Gastrocnemius medialis (tissue), 4 donors: ENCODE measurements around the gene TMTC1. TPM values are rescaled to one million over a fixed set of nuclear protein-coding genes. Genes with fewer than 3 reads are reported as not detected.

Source experiments
- ATAC-seq, 2 donors: fragments of 150-250 bp; one replicate each; pipeline ENCODE4 v1.9.1; 2016
- DNase-seq, 2 donors: peaks; one replicate each; pipeline ENCODE4 v3.0.0-alpha.2; 2019
- H3K27ac ChIP-seq, 4 donors: fragments of 200-600 bp; sonication (generic); 1 replicate in 1 of 4; 2 replicates in 3 of 4; pipeline ENCODE4 v1.5.1; 2016 to 2018; ENCODE audit warnings: mild to moderate bottlenecking in 2 of 4, moderate library complexity in 1 of 4
- H3K27me3 ChIP-seq, 3 donors: fragments of 200-600 bp; sonication (generic) in 2 of 3; 1 replicate in 1 of 3; 2 replicates in 2 of 3; pipeline versions ENCODE4 v1.5.1 to v1.6.0; 2016 to 2019; ENCODE audit warnings: mild to moderate bottlenecking in 1 of 3, moderate library complexity in 1 of 3
- H3K36me3 ChIP-seq, 2 donors: fragments of 200-600 bp; sonication (generic) in 1 of 2; one replicate each; pipeline ENCODE4 v1.5.1; 2017 to 2018
- H3K4me1 ChIP-seq, 2 donors: fragments of 200-600 bp; sonication (generic) in 1 of 2; one replicate each; pipeline ENCODE4 v1.5.1; 2016 to 2017; ENCODE audit warnings: mild to moderate bottlenecking in 2 of 2
- H3K4me3 ChIP-seq, 4 donors: fragments of 200-600 bp; sonication (generic) in 3 of 4; 1 replicate in 1 of 4; 2 replicates in 3 of 4; pipeline ENCODE4 v1.5.1; 2016 to 2019; ENCODE audit warnings: mild to moderate bottlenecking in 2 of 4
- H3K9me3 ChIP-seq, 3 donors: fragments of 200-600 bp; sonication (generic) in 2 of 3; 1 replicate in 1 of 3; 2 replicates in 2 of 3; pipeline ENCODE4 v1.5.1; 2016 to 2019
- POLR2A ChIP-seq, 2 donors: fragments of 450-650 bp; IDR thresholded peaks; one replicate each; pipeline ENCODE4 v1.6.1; 2017; ENCODE audit warnings: antibody characterized with exemption in 2 of 2, mild to moderate bottlenecking in 2 of 2, moderate library complexity in 2 of 2
- in situ Hi-C, 4 donors: fragments of 200-750 bp; cut with MboI; loops; one replicate each; pipeline versions ENCODE4 v1.15.0 to v1.8.0; 2017; ENCODE audit warnings: low sequenced_read_pairs in 4 of 4
- intact Hi-C: fragments of 100-400 bp; cut with DNase I; formaldehyde crosslinking; loops from one replicate; pipeline ENCODE4 v1.15.1; 2023; ENCODE audit warnings: low total_unique reads
- total RNA-seq, 4 donors: library from RNA; depleted of rRNA; stranded (reverse); fragments of >200 nt; gene quantifications; one replicate each; pipeline versions ENCODE4 v1.1.0 to v1.2.3, GENCODE V29; 2016
- TF ChIP-seq, protein P1 (sequence below), 5 experiments: fragments of 450-650 bp in 3 of 5; fragments of 200-600 bp in 2 of 5; sonication (generic) in 2 of 5; IDR thresholded peaks in 4 of 5; conservative IDR thresholded peaks in 1 of 5; 1 replicate in 4 of 5; 2 replicates in 1 of 5; pipeline ENCODE4 v1.5.1; 2016 to 2019; ENCODE audit warnings: antibody characterized with exemption in 5 of 5, mild to moderate bottlenecking in 3 of 5, moderate library complexity in 3 of 5

TMTC1 gene
- total RNA-seq, 4 donors from 2014 or later: 38.5 to 83.5 (median 42.6) TPM

DNA sequence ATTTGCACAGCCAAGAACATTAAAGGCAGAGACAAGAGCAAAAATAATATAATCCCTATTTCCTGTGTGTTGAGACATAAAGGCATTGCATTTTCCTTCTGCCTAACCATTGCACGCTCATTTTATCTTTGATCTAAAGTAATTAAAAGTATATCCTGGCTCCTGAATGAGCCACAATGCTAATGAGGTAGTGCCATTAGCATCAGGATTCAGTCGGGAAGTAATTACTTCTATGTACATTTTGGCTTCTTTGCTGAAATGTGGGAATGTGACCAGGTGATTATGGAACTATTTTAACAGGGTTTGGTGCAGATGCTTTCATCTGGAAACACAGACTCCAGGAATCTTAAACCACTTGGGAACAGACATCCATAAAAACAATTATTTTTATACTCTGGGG, 77.4 kb downstream of the TMTC1 start:
- no peak overlapping the region for H3K27ac ChIP-seq
- no peak for ATAC-seq
- intact Hi-C loops: no loop called here

DNA sequence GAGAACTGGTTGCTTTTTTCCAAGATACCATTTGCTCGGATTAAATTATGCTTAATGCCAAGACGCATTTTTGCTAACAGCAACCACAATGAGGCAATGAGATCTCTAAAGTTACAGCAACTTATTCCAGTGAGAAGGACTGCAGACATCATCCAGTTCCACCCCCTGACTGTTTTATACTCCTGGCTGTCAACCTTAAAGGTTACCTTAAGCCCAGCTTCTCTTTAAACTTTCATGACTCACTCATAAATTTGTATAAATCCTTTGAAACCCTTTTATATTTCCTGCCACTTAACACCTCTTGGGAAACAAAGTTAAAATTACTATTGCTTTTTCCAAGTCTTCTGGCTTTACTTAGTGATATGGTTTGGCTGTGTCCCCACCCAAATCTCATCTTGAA, 80.2 kb downstream of the TMTC1 start:
- H3K9me3 ChIP-seq: no peaks in the 10 kb centered on the region
- H3K27me3 ChIP-seq: no peaks in the 10 kb centered on the region
- no peak for DNase-seq
- intact Hi-C loops: no loop called here
- no peak overlapping the region for H3K27ac ChIP-seq
- H3K4me1 ChIP-seq: peaks cover 11 to 25% of the 10 kb centered on the region in 2 donors
- no peak for ATAC-seq
- H3K4me3 ChIP-seq: no peak overlapping the region
- no peaks in the 10 kb centered on the region for H3K36me3 ChIP-seq
- TF ChIP-seq POLR2A (IDR thresholded peaks at IDR 0.05): no peak
- TF ChIP-seq, protein P1, sequence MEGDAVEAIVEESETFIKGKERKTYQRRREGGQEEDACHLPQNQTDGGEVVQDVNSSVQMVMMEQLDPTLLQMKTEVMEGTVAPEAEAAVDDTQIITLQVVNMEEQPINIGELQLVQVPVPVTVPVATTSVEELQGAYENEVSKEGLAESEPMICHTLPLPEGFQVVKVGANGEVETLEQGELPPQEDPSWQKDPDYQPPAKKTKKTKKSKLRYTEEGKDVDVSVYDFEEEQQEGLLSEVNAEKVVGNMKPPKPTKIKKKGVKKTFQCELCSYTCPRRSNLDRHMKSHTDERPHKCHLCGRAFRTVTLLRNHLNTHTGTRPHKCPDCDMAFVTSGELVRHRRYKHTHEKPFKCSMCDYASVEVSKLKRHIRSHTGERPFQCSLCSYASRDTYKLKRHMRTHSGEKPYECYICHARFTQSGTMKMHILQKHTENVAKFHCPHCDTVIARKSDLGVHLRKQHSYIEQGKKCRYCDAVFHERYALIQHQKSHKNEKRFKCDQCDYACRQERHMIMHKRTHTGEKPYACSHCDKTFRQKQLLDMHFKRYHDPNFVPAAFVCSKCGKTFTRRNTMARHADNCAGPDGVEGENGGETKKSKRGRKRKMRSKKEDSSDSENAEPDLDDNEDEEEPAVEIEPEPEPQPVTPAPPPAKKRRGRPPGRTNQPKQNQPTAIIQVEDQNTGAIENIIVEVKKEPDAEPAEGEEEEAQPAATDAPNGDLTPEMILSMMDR (IDR thresholded peaks at IDR 0.05 in 4 of 5, conservative IDR thresholded peaks at IDR 0.05 in 1 of 5): no peak
- in situ Hi-C loops: no loop called here

More for the DNA sequence above, 77.4 kb downstream of the TMTC1 start:
- in situ Hi-C loops: no loop called here
- H3K27me3 ChIP-seq: no peaks in the 10 kb centered on the region
- H3K4me3 ChIP-seq: no peak overlapping the region
- no peak for DNase-seq
- H3K9me3 ChIP-seq: no peaks in the 10 kb centered on the region
- no peaks in the 10 kb centered on the region for H3K36me3 ChIP-seq
- peaks cover 24 to 44% of the 10 kb centered on the region in 2 donors for H3K4me1 ChIP-seq
- no peak for TF ChIP-seq POLR2A (IDR thresholded peaks at IDR 0.05)
- TF ChIP-seq, protein P1 (IDR thresholded peaks at IDR 0.05 in 4 of 5, conservative IDR thresholded peaks at IDR 0.05 in 1 of 5): no peak

DNA sequence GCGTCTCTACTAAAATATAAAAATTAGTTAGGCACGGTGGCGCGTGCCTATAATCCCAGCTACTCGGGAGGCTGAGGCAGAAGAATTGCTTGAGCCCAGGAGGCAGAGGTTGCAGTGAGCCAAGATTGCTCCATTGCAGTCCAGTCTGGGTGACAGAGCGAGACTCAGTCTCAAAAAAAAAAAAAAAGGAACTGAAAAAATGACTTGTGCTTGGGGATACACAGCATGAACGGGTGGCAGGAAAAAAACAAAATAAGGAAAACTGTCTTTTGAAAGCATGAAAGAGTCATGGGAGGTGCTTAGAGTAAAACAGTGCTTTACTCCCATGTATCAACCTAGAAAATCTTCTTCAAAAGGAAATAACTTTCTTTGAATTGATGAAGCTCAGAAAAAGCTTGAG, 80.8 kb downstream of the TMTC1 start:
- H3K27me3 ChIP-seq: no peaks in the 10 kb centered on the region
- ATAC-seq: no peak
- no peak for TF ChIP-seq POLR2A (IDR thresholded peaks at IDR 0.05)
- TF ChIP-seq, protein P1 (IDR thresholded peaks at IDR 0.05 in 4 of 5, conservative IDR thresholded peaks at IDR 0.05 in 1 of 5): no peak
- H3K9me3 ChIP-seq: no peaks in the 10 kb centered on the region
- H3K4me3 ChIP-seq: no peak overlapping the region
- peaks cover 11 to 21% of the 10 kb centered on the region in 2 donors for H3K4me1 ChIP-seq
- DNase-seq: no peak
- H3K36me3 ChIP-seq: no peaks in the 10 kb centered on the region
- intact Hi-C loops: no loop called here
- no peak overlapping the region for H3K27ac ChIP-seq
- in situ Hi-C loops: no loop called here

DNA sequence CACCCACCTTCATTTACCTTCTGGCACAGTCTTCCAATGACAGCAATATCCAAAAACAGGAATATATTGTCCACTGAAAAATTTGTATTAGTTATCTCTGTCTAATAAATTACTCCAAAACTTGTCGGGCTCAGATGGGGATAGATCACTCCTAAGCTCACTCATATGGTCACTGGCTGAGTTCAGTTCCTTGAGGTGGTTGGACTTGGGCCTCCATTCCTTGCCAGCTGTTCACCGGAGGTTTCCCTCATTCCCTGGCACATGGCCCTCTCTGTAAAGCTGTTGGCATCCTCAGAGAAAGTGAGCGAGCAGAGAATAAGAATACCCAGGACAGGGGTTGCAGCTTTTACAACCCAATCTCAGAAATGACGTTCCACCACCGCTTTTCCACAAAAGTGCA, 81.5 kb downstream of the TMTC1 start:
- DNase-seq (no peak), ATAC-seq (no peak)
- intact Hi-C loops: no loop called here

More for the DNA sequence above, 81.5 kb downstream of the TMTC1 start:
- H3K9me3 ChIP-seq: no peaks in the 10 kb centered on the region
- peaks cover 11 to 18% of the 10 kb centered on the region in 2 donors for H3K4me1 ChIP-seq
- TF ChIP-seq POLR2A (IDR thresholded peaks at IDR 0.05): no peak
- TF ChIP-seq, protein P1 (IDR thresholded peaks at IDR 0.05 in 4 of 5, conservative IDR thresholded peaks at IDR 0.05 in 1 of 5): no peak
- no peak overlapping the region for H3K27ac ChIP-seq
- no peaks in the 10 kb centered on the region for H3K27me3 ChIP-seq
- H3K4me3 ChIP-seq: no peak overlapping the region
- no peaks in the 10 kb centered on the region for H3K36me3 ChIP-seq
- in situ Hi-C loops: no loop called here
